DOHH2 (cell line): ENCODE measurements around the gene NEDD4L.

Experiments used
- H3F3A ChIP-seq: fragments of 200-600 bp; sonication (generic), shearing (Covaris generic); 2 replicates; pipeline ENCODE4 v1.6.0; 2016; ENCODE audit warnings: antibody characterized with exemption, mild to moderate bottlenecking; ENCODE audit not compliant: control insufficient read depth, insufficient read depth
- H3K27ac ChIP-seq: fragments of 200-600 bp; sonication (generic); 2 replicates; pipeline ENCODE4 v1.5.1; 2014; ENCODE audit warnings: low read depth, mild to moderate bottlenecking, low read length, moderate library complexity
- H3K27me3 ChIP-seq: fragments of 200-600 bp; sonication (generic); 2 replicates; pipeline ENCODE4 v1.6.1; 2014; ENCODE audit warnings: mild to moderate bottlenecking, low read length, mixed read lengths; ENCODE audit not compliant: control insufficient read depth
- H3K36me3 ChIP-seq: fragments of 200-600 bp; sonication (generic); 2 replicates; pipeline ENCODE4 v1.6.1; 2014; ENCODE audit warnings: mild to moderate bottlenecking, low read length, moderate library complexity, mixed read lengths; ENCODE audit not compliant: control insufficient read depth
- H3K4me1 ChIP-seq: fragments of 200-600 bp; sonication (generic); 2 replicates; pipeline ENCODE4 v1.6.1; 2014; ENCODE audit warnings: mild to moderate bottlenecking, low read length, mixed read lengths; ENCODE audit not compliant: control insufficient read depth
- H3K4me2 ChIP-seq: fragments of 200-600 bp; sonication (generic); 2 replicates; pipeline ENCODE4 v1.6.0; 2014; ENCODE audit warnings: mild to moderate bottlenecking, low read length, moderate library complexity
- H3K4me3 ChIP-seq: fragments of 200-600 bp; sonication (generic); 2 replicates; pipeline ENCODE4 v1.5.1; 2014; ENCODE audit warnings: mild to moderate bottlenecking, low read length, mixed read lengths
- H3K79me2 ChIP-seq: fragments of 200-600 bp; sonication (generic); 2 replicates; pipeline ENCODE4 v1.6.1; 2014; ENCODE audit warnings: mild to moderate bottlenecking, low read length, mixed read lengths; ENCODE audit not compliant: control insufficient read depth
- H3K9me2 ChIP-seq: fragments of 200-600 bp; sonication (generic); replicated peaks from 2 replicates; pipeline ENCODE4 v1.6.1; 2014; ENCODE audit warnings: mild to moderate bottlenecking, low read length, mixed read lengths; ENCODE audit not compliant: control insufficient read depth
- H3K9me3 ChIP-seq: fragments of 200-600 bp; sonication (generic); 2 replicates; pipeline ENCODE4 v1.6.1; 2014; ENCODE audit warnings: antibody characterized with exemption, low read length, mixed read lengths; ENCODE audit not compliant: control insufficient read depth, insufficient read depth
- H4K20me1 ChIP-seq: fragments of 200-600 bp; sonication (generic); 2 replicates; pipeline ENCODE4 v1.6.0; 2014; ENCODE audit warnings: low read depth, mild to moderate bottlenecking, antibody characterized with exemption, low read length, moderate library complexity; ENCODE audit not compliant: control insufficient read depth, insufficient read depth
- CTCF ChIP-seq: fragments of 200-600 bp; sonication (generic); IDR thresholded peaks from one replicate; pipeline ENCODE4 v1.5.1; 2014; ENCODE audit warnings: antibody characterized with exemption, mild to moderate bottlenecking, low read depth, low read length; ENCODE audit not compliant: poor library complexity, severe bottlenecking
- EZH2phosphoT487 ChIP-seq: fragments of 200-600 bp; sonication (generic); IDR thresholded peaks from 2 replicates; pipeline ENCODE4 v1.6.1; 2017; ENCODE audit warnings: borderline replicate concordance, mild to moderate bottlenecking, antibody characterized with exemption, low read length, moderate library complexity, mixed read lengths

NEDD4L gene

GRCh38 chr18:58225101-58225500 is 181.1 kb downstream of the NEDD4L start:
- Histone ChIP-seq H3K27ac (no peak overlapping the region), H3K4me2 (peak overlapping the region; percentile 75), H3F3A (peaks cover 11% of the 10 kb centered on the region), H3K4me1 (peaks cover 70% of the 10 kb centered on the region), H3K9me2 (no peaks in the 10 kb centered on the region), H3K36me3 (no peaks in the 10 kb centered on the region; the same call in 1 of the 2 replicates), H3K27me3 (no peaks in the 10 kb centered on the region), H3K4me3 (peak overlapping the region; percentile 31), H4K20me1 (no peaks in the 10 kb centered on the region), H3K9me3 (no peaks in the 10 kb centered on the region), H3K79me2 (peaks cover 91% of the 10 kb centered on the region)
- TF ChIP-seq CTCF (no peak), EZH2phosphoT487 (no peak)

GRCh38 chr18:58226429-58226828 is 182.4 kb downstream of the NEDD4L start:
- no peaks in the 10 kb centered on the region for H4K20me1 ChIP-seq
- H3K27me3 ChIP-seq: no peaks in the 10 kb centered on the region
- no peak overlapping the region for H3K27ac ChIP-seq
- no peaks in the 10 kb centered on the region for H3K9me3 ChIP-seq
- TF ChIP-seq CTCF (no peak), EZH2phosphoT487 (no peak)
- H3K36me3 ChIP-seq: peaks cover 6% of the 10 kb centered on the region
- H3K9me2 ChIP-seq: no peaks in the 10 kb centered on the region
- peaks cover 7% of the 10 kb centered on the region for H3F3A ChIP-seq
- no peak overlapping the region for H3K4me2 ChIP-seq
- peaks cover 92% of the 10 kb centered on the region for H3K79me2 ChIP-seq
- peaks cover 70% of the 10 kb centered on the region for H3K4me1 ChIP-seq
- no peak overlapping the region for H3K4me3 ChIP-seq

- no peaks in the 10 kb centered on the region for H4K20me1 ChIP-seq
- H3K4me2 ChIP-seq: no peak overlapping the region
- H3K9me3 ChIP-seq: no peaks in the 10 kb centered on the region
- H3K4me1 ChIP-seq: peaks cover 67% of the 10 kb centered on the region
- H3K4me3 ChIP-seq: no peak overlapping the region
- TF ChIP-seq CTCF (no peak), EZH2phosphoT487 (no peak)
- H3K9me2 ChIP-seq: no peaks in the 10 kb centered on the region
- H3K27ac ChIP-seq: no peak overlapping the region
- H3K27me3 ChIP-seq: no peaks in the 10 kb centered on the region
- H3F3A ChIP-seq: peaks cover 2% of the 10 kb centered on the region
- peaks cover 6% of the 10 kb centered on the region for H3K36me3 ChIP-seq
- peaks cover 90% of the 10 kb centered on the region for H3K79me2 ChIP-seq
These were observed 183.4 kb downstream of the NEDD4L start for GRCh38 chr18:58227361-58227930.
